SU-DHL-6 (cell line): ENCODE data around the gene SLC23A2.

Experiments used
- CTCF ChIP-seq: fragments of 200-600 bp; sonication (generic); IDR thresholded peaks from one replicate; pipeline ENCODE4 v1.5.1; 2017; ENCODE audit warnings: antibody characterized with exemption, mild to moderate bottlenecking, low read length, moderate library complexity; ENCODE audit not compliant: insufficient read depth, poor library complexity, severe bottlenecking
- EZH2phosphoT487 ChIP-seq: fragments of 200-600 bp; sonication (generic), shearing (Covaris generic); conservative IDR thresholded peaks from 2 replicates; pipeline ENCODE4 v1.6.1; 2018; ENCODE audit warnings: mild to moderate bottlenecking, antibody characterized with exemption, low read length, moderate library complexity, mixed read lengths

GRCh38 chr20:4936392-4936850 is 64.9 kb downstream of the SLC23A2 start:
- TF ChIP-seq CTCF (no peak), EZH2phosphoT487 (no peak)
